ENCODE measurements around the gene CHRNA10.

CHRNA10 gene

DNA sequence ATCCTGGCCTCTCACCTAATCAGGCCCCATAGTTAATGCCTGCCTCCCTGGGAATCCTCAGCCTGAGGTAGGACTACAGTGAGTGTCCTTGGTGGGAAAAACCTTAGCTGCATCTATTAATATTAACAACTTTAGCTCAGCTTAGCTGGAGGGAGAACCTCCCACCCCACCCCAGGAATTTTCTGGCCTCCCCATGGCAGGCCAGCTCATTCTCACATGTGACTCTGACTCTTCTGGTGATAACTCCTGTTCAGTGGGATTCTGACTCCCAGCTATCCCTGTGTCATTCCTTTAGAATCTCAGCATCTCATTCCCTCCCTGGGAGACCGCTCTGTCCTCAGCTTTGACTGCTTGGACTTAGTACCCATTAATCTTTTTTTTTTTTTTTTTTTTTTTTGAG, 43.9 kb downstream of the CHRNA10 start:
- DNase-seq, result no peak

GRCh38 chr11:3626250-3626960, 44.8 kb downstream of the CHRNA10 start:
- DNase-seq, result no peak

DNA sequence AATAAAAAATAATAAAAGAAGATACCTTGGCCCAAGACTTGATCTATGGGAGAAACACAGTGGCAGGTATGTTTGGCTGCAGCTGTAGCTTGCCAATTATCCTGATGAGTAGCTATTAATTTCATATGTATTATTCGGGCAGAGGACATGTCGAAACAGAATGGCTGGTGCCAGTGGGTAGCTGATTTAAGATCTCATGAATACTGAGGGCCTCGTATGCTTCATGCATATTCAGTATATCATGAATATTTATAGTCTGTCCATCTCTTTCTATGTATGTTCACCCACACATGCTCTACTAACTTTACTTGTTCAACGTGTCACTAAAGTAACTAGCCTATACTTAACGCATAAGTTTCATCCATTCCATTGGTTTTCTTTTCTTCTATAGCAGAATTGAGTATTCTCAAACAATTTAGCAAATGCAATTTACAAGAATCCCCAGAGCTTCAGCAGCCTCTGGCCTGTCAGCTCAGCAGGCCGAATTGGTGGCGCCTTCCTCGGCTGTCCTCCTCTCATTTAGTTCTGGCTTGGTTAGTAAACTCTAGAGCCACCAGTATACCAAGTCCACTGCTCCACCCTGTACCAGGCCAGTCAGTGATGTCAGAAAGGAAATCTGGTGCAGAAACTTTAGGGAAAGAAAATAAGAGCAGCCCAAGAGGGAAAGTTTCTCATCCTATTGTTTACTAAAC, 47.3 kb downstream of the CHRNA10 start:
- no peak for DNase-seq

DNA sequence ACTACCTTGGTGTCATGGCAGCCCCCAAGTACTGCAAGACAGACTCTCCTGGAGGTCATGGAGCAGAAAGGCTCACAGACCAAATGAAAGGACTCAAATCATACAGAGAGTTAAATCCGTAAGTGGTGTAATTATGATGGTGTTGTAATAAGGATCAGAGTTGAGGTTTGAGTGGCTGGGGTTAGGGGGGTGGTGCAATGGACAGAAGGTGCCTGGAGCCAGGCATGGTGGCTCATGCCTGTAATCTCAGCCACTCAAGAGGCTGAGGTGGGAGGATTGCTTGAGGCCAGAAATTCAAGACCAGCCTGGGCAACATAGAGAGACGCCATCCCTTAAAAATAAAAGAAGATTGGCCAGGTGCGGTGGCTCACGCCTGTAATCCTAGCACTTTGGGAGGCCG, 48.1 kb downstream of the CHRNA10 start:
- DNase-seq, result no peak

- no peak for DNase-seq
Measured at GRCh38 chr11:3622521-3622920, 48.7 kb downstream of the CHRNA10 start.

DNA sequence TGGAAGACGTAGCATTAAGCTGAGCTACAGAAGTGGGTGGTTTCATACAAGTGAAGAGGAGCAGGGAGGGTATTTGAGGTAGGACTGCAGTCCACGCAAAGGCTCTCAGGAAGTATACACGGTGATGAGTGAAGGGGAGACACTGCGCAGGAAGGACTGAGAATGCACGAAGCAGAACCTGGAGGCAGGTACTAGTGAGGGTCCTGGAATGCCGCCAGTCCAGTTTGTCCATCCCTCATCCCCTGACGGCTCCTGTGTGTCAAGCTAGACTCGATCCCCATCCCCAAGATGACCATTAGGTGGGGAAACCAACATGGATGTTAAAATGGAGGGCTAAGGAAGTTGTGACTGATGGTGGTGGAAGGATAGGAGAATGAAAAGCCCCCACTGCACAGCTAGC, 53.2 kb downstream of the CHRNA10 start:
- DNase-seq, result no peak

- no peak for DNase-seq
Measured at GRCh38 chr11:3616721-3617460, 54.3 kb downstream of the CHRNA10 start.

GRCh38 chr11:3615998-3616397, 55.2 kb downstream of the CHRNA10 start:
- no peak for DNase-seq

Measured in activated naive CD4-positive, alpha-beta T cell treated with Interleukin-2 at 50 U/mL for 16 hours (primary cell).